Measurements from ENCODE around the gene LDLRAD3. TPM values are rescaled to one million over a fixed set of nuclear protein-coding genes. Genes with fewer than 3 reads are reported as not detected.

The LDLRAD3 gene
- total RNA-seq, 1 experiment from 2014 or later: 12.1 TPM

DNA sequence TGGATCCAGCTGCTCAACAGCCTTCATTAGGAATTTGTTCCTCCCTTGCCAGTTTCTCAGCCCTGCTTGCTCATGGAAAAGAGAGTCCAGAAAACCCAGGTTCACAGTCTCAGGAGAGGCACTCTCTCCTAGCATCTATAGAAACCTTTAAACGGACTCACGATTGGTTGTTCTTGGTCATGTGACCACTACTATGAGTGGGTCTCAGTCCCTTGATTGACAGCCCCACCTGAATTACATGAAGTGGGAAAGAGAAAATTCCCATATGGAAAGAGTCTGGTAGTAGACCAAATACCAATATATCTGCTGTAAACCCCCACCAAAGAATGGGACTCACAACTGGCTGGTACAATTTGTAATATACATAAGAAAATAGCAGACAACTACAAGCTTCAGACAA, 291.0 kb downstream of the LDLRAD3 start:
- H4K5ac ChIP-seq (ENCODE audit: insufficient read length, low read depth, low read length): no peak overlapping the region
- no peak overlapping the region for H4K8ac ChIP-seq (replicated peaks; ENCODE audit: insufficient read length, low read depth, low read length)
- no peak overlapping the region for H3K4me2 ChIP-seq (ENCODE audit: insufficient read depth, insufficient read length, low read length)
- no peak overlapping the region for H2BK5ac ChIP-seq (ENCODE audit: insufficient read length, low read length)
- Mint-ChIP-seq H3K27me3 (ENCODE audit: low read depth) (no peaks in the 10 kb centered on the region), H3K27ac (no peak overlapping the region), H3K36me3 (ENCODE audit: insufficient read depth in 1 of 3, low read depth in 3 of 3) (peaks cover 2 to 7% (median 3%) of the 10 kb centered on the region in 3 experiments; a peak in 3 of 7 replicates), H3K9me3 (no peaks in the 10 kb centered on the region), H3K4me3 (no peak overlapping the region), H3K4me1 (peaks cover 5 to 13% of the 10 kb centered on the region in 2 experiments)
- no peak overlapping the region for H2BK15ac ChIP-seq (ENCODE audit: low read depth, low read length)
- H3K14ac ChIP-seq (ENCODE audit: insufficient read depth, low read length): no peak overlapping the region
- no peak overlapping the region for H2BK20ac ChIP-seq (ENCODE audit: low read depth, low read length, poor library complexity, severe bottlenecking)
- no peak overlapping the region for H2BK120ac ChIP-seq (ENCODE audit: low read depth, low read length, poor library complexity, severe bottlenecking)
- H3K56ac ChIP-seq (ENCODE audit: insufficient read length, low read depth, low read length): no peak overlapping the region
- H2AK5ac ChIP-seq (ENCODE audit: insufficient read length, low read length): no peak overlapping the region
- no peak overlapping the region for H4K91ac ChIP-seq (ENCODE audit: insufficient read length, low read depth, low read length)
- H3K23ac ChIP-seq (ENCODE audit: insufficient read length, low read depth, low read length): no peak overlapping the region
- H2AFZ ChIP-seq (ENCODE audit: low read length): no peak overlapping the region
- WGBS (ENCODE audit: extremely low coverage, insufficient read length, low lambda C conversion rate): no CpG with 5 or more reads among the region's 2 CpGs
- H3K18ac ChIP-seq (ENCODE audit: insufficient read length, low read depth, low read length): no peak overlapping the region
- no peak overlapping the region for H3K27ac ChIP-seq (ENCODE audit: insufficient read length, low read depth, low read length)
- no peaks in the 10 kb centered on the region for H3K27me3 ChIP-seq (ENCODE audit: insufficient read depth, low read length)
- no peaks in the 10 kb centered on the region for H3K9me3 ChIP-seq (ENCODE audit: control insufficient read depth, low read depth, low read length)
- H2BK12ac ChIP-seq (ENCODE audit: insufficient read length, low read depth, low read length): no peak overlapping the region
- H4K20me1 ChIP-seq (ENCODE audit: control insufficient read depth, insufficient read depth, insufficient read length): no peaks in the 10 kb centered on the region
- H3T11ph ChIP-seq (ENCODE audit: low read length): no peak overlapping the region
- no peaks in the 10 kb centered on the region for H3K4me1 ChIP-seq (ENCODE audit: insufficient read depth, low read length)
- H3K4ac ChIP-seq (ENCODE audit: low read depth, low read length): no peak overlapping the region
- no peaks in the 10 kb centered on the region for H3K23me2 ChIP-seq (ENCODE audit: insufficient read length, low read depth, low read length, poor library complexity, severe bottlenecking)
- H3K79me2 ChIP-seq (ENCODE audit: insufficient read depth, low read length): no peaks in the 10 kb centered on the region
- TF ChIP-seq CTCF (conservative IDR thresholded peaks at IDR 0.05): no peak
- no peak for DNase-seq
- no peak overlapping the region for H3K9ac ChIP-seq (ENCODE audit: extremely low read depth, insufficient read length, low read length)
- no peaks in the 10 kb centered on the region for H3K79me1 ChIP-seq (ENCODE audit: insufficient read depth, low read depth, low read length, poor library complexity, severe bottlenecking)
